Measurements from ENCODE around the gene THUMPD1.

DNA sequence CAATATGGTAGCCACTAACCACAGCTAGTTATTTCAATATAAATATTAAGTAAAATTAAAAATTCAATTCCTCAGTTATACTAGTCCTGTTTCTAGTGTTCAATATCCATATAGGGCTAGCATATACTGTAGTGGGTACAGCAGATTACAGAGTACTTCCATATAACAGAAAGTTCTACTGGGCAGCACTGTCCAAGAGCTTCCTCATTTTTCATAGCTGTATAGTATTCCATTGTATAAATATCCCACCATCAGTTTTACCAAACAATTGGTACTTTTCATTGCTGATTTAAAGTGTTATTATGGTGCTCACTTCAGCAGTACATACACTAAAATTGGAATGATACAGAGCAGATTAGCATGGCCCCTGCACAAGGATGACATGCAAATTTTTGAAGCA is 42.6 kb upstream of the THUMPD1 start:
- TF ChIP-seq, protein P1, sequence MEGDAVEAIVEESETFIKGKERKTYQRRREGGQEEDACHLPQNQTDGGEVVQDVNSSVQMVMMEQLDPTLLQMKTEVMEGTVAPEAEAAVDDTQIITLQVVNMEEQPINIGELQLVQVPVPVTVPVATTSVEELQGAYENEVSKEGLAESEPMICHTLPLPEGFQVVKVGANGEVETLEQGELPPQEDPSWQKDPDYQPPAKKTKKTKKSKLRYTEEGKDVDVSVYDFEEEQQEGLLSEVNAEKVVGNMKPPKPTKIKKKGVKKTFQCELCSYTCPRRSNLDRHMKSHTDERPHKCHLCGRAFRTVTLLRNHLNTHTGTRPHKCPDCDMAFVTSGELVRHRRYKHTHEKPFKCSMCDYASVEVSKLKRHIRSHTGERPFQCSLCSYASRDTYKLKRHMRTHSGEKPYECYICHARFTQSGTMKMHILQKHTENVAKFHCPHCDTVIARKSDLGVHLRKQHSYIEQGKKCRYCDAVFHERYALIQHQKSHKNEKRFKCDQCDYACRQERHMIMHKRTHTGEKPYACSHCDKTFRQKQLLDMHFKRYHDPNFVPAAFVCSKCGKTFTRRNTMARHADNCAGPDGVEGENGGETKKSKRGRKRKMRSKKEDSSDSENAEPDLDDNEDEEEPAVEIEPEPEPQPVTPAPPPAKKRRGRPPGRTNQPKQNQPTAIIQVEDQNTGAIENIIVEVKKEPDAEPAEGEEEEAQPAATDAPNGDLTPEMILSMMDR (IDR thresholded peaks at IDR 0.05; ENCODE audit: insufficient read depth, low read length, poor library complexity, severe bottlenecking) = no peak
- no peak for TF ChIP-seq EZH2phosphoT487 (conservative IDR thresholded peaks at IDR 0.05; ENCODE audit: low read length)

All from SU-DHL-6 (cell line).